LoVo (cell line): ENCODE measurements around the gene HSP90B1.

ENCODE experiments used
- DNase-seq: peaks from one replicate; pipeline ENCODE4 v3.0.0-alpha.2; 2016; ENCODE audit warnings: low spot score

The HSP90B1 gene

GRCh38 chr12:103930034-103930786 lies at the start of gene HSP90B1:
HSP90B1 (plus strand) TSS chr12:103930410; CDS start chr12:103930516, 106 bp downstream.
- DNase-seq: peak; percentile 100

GRCh38 chr12:103881261-103881660 lies 48.9 kb upstream of the HSP90B1 start:
- DNase-seq: no peak

DNA sequence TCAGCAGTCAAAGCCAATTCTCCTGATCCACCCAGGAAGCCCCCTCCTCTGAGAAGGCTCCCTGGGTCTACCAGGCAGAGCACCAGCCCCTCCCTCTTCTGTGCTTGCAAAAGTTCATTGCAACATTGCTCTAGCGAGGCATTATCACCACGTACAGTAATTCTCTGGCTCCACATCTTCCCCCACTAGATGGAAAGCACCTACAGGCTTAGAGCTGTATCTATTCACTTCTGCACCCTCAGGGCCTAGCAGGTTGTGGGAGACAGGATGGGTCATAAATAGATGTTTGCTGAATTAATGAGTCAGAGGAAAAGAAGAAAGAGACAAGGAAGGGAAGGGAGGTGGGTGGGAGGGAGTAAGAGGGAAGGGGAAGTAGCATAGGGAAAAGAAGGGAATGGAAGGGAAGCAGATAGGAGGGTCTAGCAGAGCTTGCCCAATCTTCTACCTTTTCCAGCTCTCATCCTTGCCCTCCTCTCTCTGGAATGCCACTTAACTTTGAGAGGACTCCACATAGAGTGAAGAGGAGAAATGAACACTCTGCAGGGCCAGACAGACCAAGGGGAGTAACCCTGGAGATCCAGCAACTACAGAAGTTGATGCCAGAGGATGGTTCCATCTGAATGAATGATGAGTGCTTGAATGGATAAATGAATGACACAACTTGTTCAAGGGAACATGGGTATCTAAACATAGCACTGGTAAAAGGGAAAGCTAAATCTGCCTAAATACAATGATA lies 47.2 kb upstream of the HSP90B1 start:
- DNase-seq: no peak

DNA sequence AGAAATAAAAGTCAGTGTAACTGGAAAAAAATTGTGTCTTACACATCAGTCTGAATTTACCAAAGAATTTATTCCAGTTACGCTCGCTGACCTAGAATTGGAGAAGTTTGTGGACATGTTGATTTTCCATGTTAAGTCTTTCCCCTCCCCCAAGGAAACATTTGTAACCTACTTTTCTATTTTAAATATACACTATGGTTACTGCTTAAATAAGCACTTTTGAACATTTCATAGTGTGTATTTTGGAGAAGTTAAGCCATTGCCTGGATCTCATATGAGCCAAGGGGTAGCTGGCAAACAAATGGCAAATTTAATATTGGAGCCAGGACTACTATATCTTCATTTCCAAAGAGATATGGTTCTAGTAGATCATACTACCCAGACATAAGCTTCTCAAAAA lies 46.3 kb upstream of the HSP90B1 start:
- DNase-seq: no peak

GRCh38 chr12:103884316-103884715 lies 45.9 kb upstream of the HSP90B1 start:
- no peak for DNase-seq

GRCh38 chr12:103886195-103886797 lies 43.9 kb upstream of the HSP90B1 start:
- DNase-seq: no peak

DNA sequence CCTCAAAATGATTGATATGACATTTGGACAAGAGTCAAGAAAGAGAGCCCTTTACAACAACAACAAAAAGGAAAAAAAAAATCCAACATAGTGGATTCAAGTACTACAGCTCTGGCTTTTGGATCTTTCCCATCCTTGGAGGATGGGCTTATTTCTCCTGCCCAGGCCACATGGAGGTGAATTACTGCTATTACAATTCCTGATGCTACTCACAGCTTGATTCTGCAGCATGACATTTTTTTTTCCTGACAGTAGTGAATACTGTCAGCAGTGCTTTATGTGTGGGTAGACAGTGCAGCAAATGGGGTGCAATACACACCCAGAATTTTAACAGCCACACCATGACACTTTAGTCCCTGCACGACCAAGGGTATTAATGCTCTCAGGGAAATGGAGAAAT lies 42.5 kb upstream of the HSP90B1 start:
- no peak for DNase-seq

GRCh38 chr12:103897316-103897715 lies 32.9 kb upstream of the HSP90B1 start:
- no peak for DNase-seq

- no peak for DNase-seq
These were observed 28.6 kb upstream of the HSP90B1 start for GRCh38 chr12:103901518-103902173.

GRCh38 chr12:103903993-103904392 lies 26.2 kb upstream of the HSP90B1 start:
- DNase-seq: no peak

- DNase-seq: no peak
These were observed 24.4 kb upstream of the HSP90B1 start for GRCh38 chr12:103905730-103906349.

DNA sequence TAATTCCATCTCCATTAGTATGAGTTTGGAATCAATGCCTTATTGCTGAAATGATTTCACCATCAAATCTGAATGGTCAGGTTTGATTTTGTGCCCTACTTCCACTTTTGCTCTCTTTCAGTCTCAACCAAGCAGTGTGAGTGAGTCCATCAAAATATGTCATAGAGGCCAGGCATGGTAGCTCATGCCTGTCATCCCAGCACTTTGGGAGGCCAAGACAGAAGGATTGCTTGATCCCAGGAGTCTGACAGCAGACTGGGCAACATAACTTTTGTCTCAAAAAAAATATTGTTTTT lies 22.0 kb upstream of the HSP90B1 start:
- no peak for DNase-seq

DNA sequence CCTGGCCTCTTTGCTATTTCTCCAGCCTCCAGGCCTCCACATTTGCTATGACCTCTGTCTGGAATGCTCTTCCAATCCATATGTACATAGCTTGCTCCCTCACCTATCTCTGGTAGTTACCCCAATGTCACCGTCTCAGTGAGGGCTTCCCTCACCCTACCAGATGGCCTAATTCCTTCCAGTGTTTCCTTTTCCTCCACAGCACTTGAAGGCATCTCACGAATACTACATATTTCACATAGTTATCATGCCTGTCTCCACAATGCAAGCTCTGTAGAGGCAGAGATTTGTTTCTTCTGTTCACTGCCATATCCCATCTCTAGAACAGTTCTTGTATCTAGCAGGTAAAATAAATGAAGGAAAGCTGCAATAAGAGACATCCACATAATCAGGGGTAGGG lies 21.3 kb upstream of the HSP90B1 start:
- DNase-seq: no peak

DNA sequence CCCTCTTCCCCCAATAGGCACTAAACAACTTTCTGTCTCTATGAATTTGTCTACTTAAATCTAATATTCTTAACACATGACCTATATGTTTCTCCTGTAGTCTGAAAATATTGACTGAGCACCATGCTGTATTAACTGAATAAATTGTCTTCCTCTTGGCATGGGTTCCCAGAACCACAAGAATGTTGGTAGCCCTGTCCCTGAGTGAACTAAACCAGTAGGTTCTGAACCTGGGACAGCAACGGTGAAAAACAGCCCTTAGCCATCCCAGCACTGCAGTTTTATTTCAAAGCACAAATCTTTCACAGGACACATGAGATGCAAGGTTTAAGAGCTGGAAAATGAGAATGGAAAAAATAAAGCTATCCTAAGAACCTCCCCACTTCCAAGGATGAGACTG lies 20.4 kb upstream of the HSP90B1 start:
- DNase-seq: no peak

- no peak for DNase-seq
These were observed 18.1 kb upstream of the HSP90B1 start for GRCh38 chr12:103912069-103912468.

- DNase-seq: no peak
These were observed 17.1 kb upstream of the HSP90B1 start for GRCh38 chr12:103913100-103913499.

- DNase-seq: no peak
These were observed 14.9 kb upstream of the HSP90B1 start for GRCh38 chr12:103915306-103915705.

- no peak for DNase-seq
These were observed 12.3 kb upstream of the HSP90B1 start for GRCh38 chr12:103917873-103918272.

GRCh38 chr12:103924761-103925641 lies 5.2 kb upstream of the HSP90B1 start:
- peak; percentile 72 for DNase-seq

GRCh38 chr12:103928682-103929045 lies 1.5 kb upstream of the HSP90B1 start:
- no peak for DNase-seq

- DNase-seq: peak; percentile 95
These were observed 995 bp upstream of the HSP90B1 start for GRCh38 chr12:103929046-103929783.
